H9 (cell line): Measurements from ENCODE around the gene CST3. TPM values are rescaled to one million over a fixed set of nuclear protein-coding genes. Genes with fewer than 3 reads are reported as not detected.

Experiments used
- DNase-seq: peaks from one replicate; pipeline ENCODE4 v3.0.0-alpha.2; 2017
- H2AFZ ChIP-seq: one replicate; pipeline ENCODE4 v1.6.1; 2013; ENCODE audit warnings: mild to moderate bottlenecking, low read length, control low read depth, moderate library complexity
- H2AK5ac ChIP-seq: 2 replicates; pipeline ENCODE4 v1.6.1; 2013; ENCODE audit warnings: low read length, control low read depth, mixed read lengths; ENCODE audit not compliant: insufficient read length
- H2BK120ac ChIP-seq: one replicate; pipeline ENCODE4 v1.6.1; 2013; ENCODE audit warnings: low read depth, mild to moderate bottlenecking, low read length, control low read depth, inconsistent platforms; ENCODE audit not compliant: poor library complexity, severe bottlenecking
- H2BK12ac ChIP-seq: 2 replicates; pipeline ENCODE4 v1.6.1; 2013; ENCODE audit warnings: low read length, control low read depth, mixed read lengths, low read depth; ENCODE audit not compliant: insufficient read length
- H2BK15ac ChIP-seq: 2 replicates; pipeline ENCODE4 v1.6.1; 2013; ENCODE audit warnings: low read depth, low read length, control low read depth
- H2BK20ac ChIP-seq: one replicate; pipeline ENCODE4 v1.6.1; 2013; ENCODE audit warnings: low read depth, mild to moderate bottlenecking, low read length, control low read depth, inconsistent platforms; ENCODE audit not compliant: poor library complexity, severe bottlenecking
- H2BK5ac ChIP-seq: 2 replicates; pipeline ENCODE4 v1.6.1; 2013; ENCODE audit warnings: low read length, control low read depth, mixed read lengths; ENCODE audit not compliant: insufficient read length
- H3K14ac ChIP-seq: 2 replicates; pipeline ENCODE4 v1.6.1; 2013; ENCODE audit warnings: low read length, control low read depth; ENCODE audit not compliant: insufficient read depth
- H3K18ac ChIP-seq: 2 replicates; pipeline ENCODE4 v1.6.1; 2013; ENCODE audit warnings: low read depth, mild to moderate bottlenecking, mixed read lengths, low read length, control low read depth; ENCODE audit not compliant: insufficient read length
- H3K23ac ChIP-seq: 2 replicates; pipeline ENCODE4 v1.6.1; 2013; ENCODE audit warnings: low read length, control low read depth, mixed read lengths, low read depth; ENCODE audit not compliant: insufficient read length
- H3K23me2 ChIP-seq: 2 replicates; pipeline ENCODE4 v1.6.1; 2013; ENCODE audit warnings: low read depth, mild to moderate bottlenecking, mixed read lengths, low read length, control low read depth; ENCODE audit not compliant: insufficient read length, poor library complexity, severe bottlenecking
- H3K27ac ChIP-seq: 2 replicates; pipeline ENCODE4 v1.5.1; 2013; ENCODE audit warnings: low read length, control low read depth, mixed read lengths, low read depth; ENCODE audit not compliant: insufficient read length
- H3K27me3 ChIP-seq: 2 replicates; pipeline ENCODE4 v1.6.1; 2013; ENCODE audit warnings: low read length, control low read depth, inconsistent platforms; ENCODE audit not compliant: insufficient read depth
- H3K4ac ChIP-seq: 2 replicates; pipeline ENCODE4 v1.6.1; 2013; ENCODE audit warnings: low read depth, mild to moderate bottlenecking, control low read depth, inconsistent platforms, low read length, moderate library complexity
- H3K4me1 ChIP-seq: 2 replicates; pipeline ENCODE4 v1.6.1; 2013; ENCODE audit warnings: low read length, control low read depth, inconsistent platforms; ENCODE audit not compliant: insufficient read depth
- H3K4me2 ChIP-seq: 2 replicates; pipeline ENCODE4 v1.6.1; 2013; ENCODE audit warnings: low read length, control low read depth, mixed read lengths; ENCODE audit not compliant: insufficient read length, insufficient read depth
- H3K56ac ChIP-seq: 2 replicates; pipeline ENCODE4 v1.6.1; 2013; ENCODE audit warnings: low read depth, mild to moderate bottlenecking, mixed read lengths, low read length, control low read depth; ENCODE audit not compliant: insufficient read length
- H3K79me1 ChIP-seq: 2 replicates; pipeline ENCODE4 v1.6.1; 2013; ENCODE audit warnings: low read depth, mild to moderate bottlenecking, moderate library complexity, low read length, control low read depth, inconsistent platforms; ENCODE audit not compliant: insufficient read depth, poor library complexity, severe bottlenecking
- H3K79me2 ChIP-seq: 2 replicates; pipeline ENCODE4 v1.6.1; 2013; ENCODE audit warnings: low read length, control low read depth, inconsistent platforms; ENCODE audit not compliant: insufficient read depth
- H3K9ac ChIP-seq: 2 replicates; pipeline ENCODE4 v1.6.1; 2013; ENCODE audit warnings: low read length, control low read depth, mixed read lengths; ENCODE audit not compliant: insufficient read length; ENCODE audit errors: extremely low read depth
- H3K9me3 ChIP-seq: one replicate; pipeline ENCODE4 v1.6.1; 2013; ENCODE audit warnings: low read depth, low read length, inconsistent platforms; ENCODE audit not compliant: control insufficient read depth
- H3T11ph ChIP-seq: one replicate; pipeline ENCODE4 v1.6.1; 2013; ENCODE audit warnings: mild to moderate bottlenecking, low read length, control low read depth, inconsistent platforms
- H4K20me1 ChIP-seq: one replicate; pipeline ENCODE4 v1.6.1; 2013; ENCODE audit not compliant: control insufficient read depth, insufficient read length, insufficient read depth
- H4K5ac ChIP-seq: 2 replicates; pipeline ENCODE4 v1.6.1; 2013; ENCODE audit warnings: low read depth, mild to moderate bottlenecking, mixed read lengths, low read length, control low read depth; ENCODE audit not compliant: insufficient read length
- H4K8ac ChIP-seq: replicated peaks from 2 replicates; pipeline ENCODE4 v1.6.1; 2013; ENCODE audit warnings: low read length, control low read depth, mixed read lengths, low read depth; ENCODE audit not compliant: insufficient read length
- H4K91ac ChIP-seq: 2 replicates; pipeline ENCODE4 v1.6.1; 2013; ENCODE audit warnings: low read depth, mild to moderate bottlenecking, moderate library complexity, mixed read lengths, low read length, control low read depth; ENCODE audit not compliant: insufficient read length
- H3K27ac Mint-ChIP-seq, 3 experiments: 2 replicates in 2 of 3; 3 replicates in 1 of 3; pipeline ENCODE4 v1.8.0; 2020 to 2021; ENCODE audit warnings: mixed read lengths in 3 of 3, mild to moderate bottlenecking in 1 of 3, moderate library complexity in 1 of 3
- H3K27me3 Mint-ChIP-seq: 2 replicates; pipeline ENCODE4 v1.8.0; 2021; ENCODE audit warnings: low read depth, mild to moderate bottlenecking, moderate library complexity, mixed read lengths
- H3K36me3 Mint-ChIP-seq, 3 experiments: 2 replicates in 2 of 3; 3 replicates in 1 of 3; pipeline ENCODE4 v1.8.0; 2020 to 2021; ENCODE audit warnings: low read depth in 3 of 3, mixed read lengths in 3 of 3; ENCODE audit not compliant: insufficient read depth in 1 of 3
- H3K4me1 Mint-ChIP-seq, 2 experiments: 2 replicates each; pipeline ENCODE4 v1.8.0; 2020; ENCODE audit warnings: mixed read lengths in 2 of 2
- H3K4me3 Mint-ChIP-seq, 2 experiments: 2 replicates in 1 of 2; 3 replicates in 1 of 2; pipeline ENCODE4 v1.8.0; 2020 to 2021; ENCODE audit warnings: mild to moderate bottlenecking in 2 of 2, mixed read lengths in 2 of 2, moderate library complexity in 1 of 2
- H3K9me3 Mint-ChIP-seq, 2 experiments: 2 replicates in 1 of 2; 3 replicates in 1 of 2; pipeline ENCODE4 v1.8.0; 2020; ENCODE audit warnings: mild to moderate bottlenecking in 2 of 2, mixed read lengths in 2 of 2, moderate library complexity in 1 of 2
- total RNA-seq: library from RNA; stranded (reverse); gene quantifications from 2 replicates; pipeline ENCODE4 v1.2.1, GENCODE V29; 2021
- TF ChIP-seq, protein P1 (sequence below): fragments of 200-600 bp; sonication (generic); conservative IDR thresholded peaks from 3 replicates; pipeline ENCODE4 v1.8.0; 2021; ENCODE audit warnings: antibody characterized with exemption, mild to moderate bottlenecking

CST3 gene
- total RNA-seq, 1 experiment from 2014 or later = 77.2 TPM

DNA sequence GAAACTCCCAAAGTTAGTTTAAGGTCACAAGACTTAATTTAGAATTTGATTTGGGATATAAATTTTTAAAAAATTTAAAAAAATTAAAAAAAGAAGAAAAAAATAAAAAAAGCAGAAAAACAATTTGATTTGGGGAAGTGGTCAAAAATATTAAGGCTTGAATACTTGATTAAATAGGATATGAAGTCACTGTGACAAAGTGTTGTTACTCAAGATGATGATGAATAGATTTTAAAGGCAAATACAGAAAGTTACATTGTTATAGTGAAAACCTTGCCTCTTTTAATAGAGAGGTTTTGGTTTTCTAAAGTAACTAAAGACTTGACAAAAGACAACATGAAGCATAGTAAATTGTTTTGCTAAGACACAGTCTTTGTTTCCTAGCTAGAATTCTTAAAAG is 39.3 kb downstream of the CST3 start:
- Histone ChIP-seq H3K4me2 (no peak overlapping the region), H3K18ac (no peak overlapping the region), H3K79me1 (no peaks in the 10 kb centered on the region), H2BK15ac (no peak overlapping the region), H3K23me2 (no peaks in the 10 kb centered on the region), H3K14ac (no peak overlapping the region), H2AFZ (no peak overlapping the region), H3T11ph (no peak overlapping the region), H2BK5ac (no peak overlapping the region), H3K4me1 (no peaks in the 10 kb centered on the region), H3K27ac (no peak overlapping the region), H2BK120ac (no peak overlapping the region), H4K8ac (no peak overlapping the region), H2BK20ac (no peak overlapping the region), H3K56ac (no peak overlapping the region), H2AK5ac (no peak overlapping the region), H3K27me3 (no peaks in the 10 kb centered on the region), H3K23ac (no peak overlapping the region), H4K5ac (no peak overlapping the region), H4K91ac (no peak overlapping the region), H3K4ac (no peak overlapping the region), H3K79me2 (no peaks in the 10 kb centered on the region), H3K9ac (no peak overlapping the region), H4K20me1 (no peaks in the 10 kb centered on the region), H3K9me3 (no peaks in the 10 kb centered on the region), H2BK12ac (no peak overlapping the region)
- Mint-ChIP-seq H3K36me3 (no peaks in the 10 kb centered on the region), H3K9me3 (no peaks in the 10 kb centered on the region; a peak in 2 of 5 replicates), H3K4me3 (no peak overlapping the region), H3K27ac (no peak overlapping the region), H3K27me3 (peaks cover 7% of the 10 kb centered on the region; the same call in 1 of the 2 replicates), H3K4me1 (peaks cover 0 to 21% of the 10 kb centered on the region in 2 experiments; a peak in 2 of 4 replicates)
- TF ChIP-seq, protein P1, sequence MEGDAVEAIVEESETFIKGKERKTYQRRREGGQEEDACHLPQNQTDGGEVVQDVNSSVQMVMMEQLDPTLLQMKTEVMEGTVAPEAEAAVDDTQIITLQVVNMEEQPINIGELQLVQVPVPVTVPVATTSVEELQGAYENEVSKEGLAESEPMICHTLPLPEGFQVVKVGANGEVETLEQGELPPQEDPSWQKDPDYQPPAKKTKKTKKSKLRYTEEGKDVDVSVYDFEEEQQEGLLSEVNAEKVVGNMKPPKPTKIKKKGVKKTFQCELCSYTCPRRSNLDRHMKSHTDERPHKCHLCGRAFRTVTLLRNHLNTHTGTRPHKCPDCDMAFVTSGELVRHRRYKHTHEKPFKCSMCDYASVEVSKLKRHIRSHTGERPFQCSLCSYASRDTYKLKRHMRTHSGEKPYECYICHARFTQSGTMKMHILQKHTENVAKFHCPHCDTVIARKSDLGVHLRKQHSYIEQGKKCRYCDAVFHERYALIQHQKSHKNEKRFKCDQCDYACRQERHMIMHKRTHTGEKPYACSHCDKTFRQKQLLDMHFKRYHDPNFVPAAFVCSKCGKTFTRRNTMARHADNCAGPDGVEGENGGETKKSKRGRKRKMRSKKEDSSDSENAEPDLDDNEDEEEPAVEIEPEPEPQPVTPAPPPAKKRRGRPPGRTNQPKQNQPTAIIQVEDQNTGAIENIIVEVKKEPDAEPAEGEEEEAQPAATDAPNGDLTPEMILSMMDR = no peak
- DNase-seq = no peak
